DND-41 (cell line): ENCODE results near the gene PNKP.

Source experiments
- EZH2 ChIP-seq: IDR thresholded peaks from 3 replicates; pipeline ENCODE4 v1.6.1; 2012; ENCODE audit warnings: borderline replicate concordance, low read depth, mild to moderate bottlenecking, moderate library complexity, low read length, inconsistent platforms; ENCODE audit not compliant: severe bottlenecking
- TF ChIP-seq, protein P1 (sequence below): IDR thresholded peaks from 2 replicates; pipeline ENCODE4 v1.5.1; 2012; ENCODE audit warnings: borderline replicate concordance, low read length, moderate library complexity, mild to moderate bottlenecking; ENCODE audit not compliant: poor library complexity, severe bottlenecking; ENCODE audit errors: extremely low read depth

DNA sequence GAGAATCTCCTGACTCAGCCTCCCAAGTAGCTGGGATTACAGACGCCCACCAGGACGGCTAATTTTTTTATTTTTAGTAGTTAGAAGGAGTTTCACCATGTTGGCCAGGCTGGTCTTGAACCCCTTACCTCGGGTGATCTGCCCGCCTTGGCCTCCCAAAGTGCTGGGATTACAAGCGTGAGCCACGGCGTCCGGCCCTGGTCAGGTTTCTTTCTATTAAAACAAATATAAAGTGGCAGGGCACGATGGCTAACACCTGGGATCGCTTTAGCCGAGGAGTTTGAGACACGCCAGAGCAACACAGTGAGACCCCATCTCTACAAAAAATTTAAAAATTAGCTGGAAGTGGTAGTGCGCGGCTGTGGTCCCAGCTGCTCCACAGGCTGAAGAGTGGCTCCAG, 50.8 kb downstream of the PNKP start:
- TF ChIP-seq, protein P1, sequence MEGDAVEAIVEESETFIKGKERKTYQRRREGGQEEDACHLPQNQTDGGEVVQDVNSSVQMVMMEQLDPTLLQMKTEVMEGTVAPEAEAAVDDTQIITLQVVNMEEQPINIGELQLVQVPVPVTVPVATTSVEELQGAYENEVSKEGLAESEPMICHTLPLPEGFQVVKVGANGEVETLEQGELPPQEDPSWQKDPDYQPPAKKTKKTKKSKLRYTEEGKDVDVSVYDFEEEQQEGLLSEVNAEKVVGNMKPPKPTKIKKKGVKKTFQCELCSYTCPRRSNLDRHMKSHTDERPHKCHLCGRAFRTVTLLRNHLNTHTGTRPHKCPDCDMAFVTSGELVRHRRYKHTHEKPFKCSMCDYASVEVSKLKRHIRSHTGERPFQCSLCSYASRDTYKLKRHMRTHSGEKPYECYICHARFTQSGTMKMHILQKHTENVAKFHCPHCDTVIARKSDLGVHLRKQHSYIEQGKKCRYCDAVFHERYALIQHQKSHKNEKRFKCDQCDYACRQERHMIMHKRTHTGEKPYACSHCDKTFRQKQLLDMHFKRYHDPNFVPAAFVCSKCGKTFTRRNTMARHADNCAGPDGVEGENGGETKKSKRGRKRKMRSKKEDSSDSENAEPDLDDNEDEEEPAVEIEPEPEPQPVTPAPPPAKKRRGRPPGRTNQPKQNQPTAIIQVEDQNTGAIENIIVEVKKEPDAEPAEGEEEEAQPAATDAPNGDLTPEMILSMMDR, result no peak
- no peak for TF ChIP-seq EZH2
